ENCODE data around the gene ATOX1. TPM values are rescaled to one million over a fixed set of nuclear protein-coding genes. Genes with fewer than 3 reads are reported as not detected.

ATOX1 gene
- total and polyA plus RNA-seq, 2 of the 4 experiments (the other 2 are of a cell fraction): 56.3 to 360 TPM

GRCh38 chr5:151795426-151795825, 37.0 kb upstream of the ATOX1 start:
- Histone ChIP-seq H2AFZ (replicated peaks; ENCODE audit: low read length, poor library complexity) (no peak overlapping the region), H2BK5ac (ENCODE audit: low read depth, low read length, poor library complexity, severe bottlenecking) (no peak overlapping the region), H3K4me1 (ENCODE audit: control insufficient read depth, insufficient read depth, low read length) (no peaks in the 10 kb centered on the region; the same call in 1 of the 2 replicates), H2BK15ac (ENCODE audit: low read depth, low read length) (no peak overlapping the region), H4K20me1 (ENCODE audit: insufficient read depth, low read length) (peaks cover 47% of the 10 kb centered on the region), H3K9me1 (ENCODE audit: insufficient read depth, low read length) (no peaks in the 10 kb centered on the region; the same call in 1 of the 2 replicates), H2BK20ac (ENCODE audit: low read depth, low read length) (no peak overlapping the region), H3K27ac (ENCODE audit: insufficient read depth, low read length) (no peak overlapping the region), H3K79me1 (ENCODE audit: low read depth in 1 of 2, low read length in 2 of 2) (peaks cover 32 to 58% of the 10 kb centered on the region in 2 experiments), H3K9ac (ENCODE audit: low read depth, low read length) (no peak overlapping the region), H3K27me3 (ENCODE audit: control insufficient read depth, insufficient read depth, low read length) (no peaks in the 10 kb centered on the region), H3K56ac (ENCODE audit: extremely low read depth, insufficient read depth, low read length) (no peak overlapping the region), H2BK120ac (ENCODE audit: low read depth, low read length) (no peak overlapping the region), H3K4me3 (ENCODE audit: insufficient read depth, low read depth, low read length) (no peak overlapping the region), H3K4me2 (ENCODE audit: low read depth, low read length) (no peak overlapping the region), H4K5ac (ENCODE audit: low read depth, low read length) (no peak overlapping the region), H3K36me3 (ENCODE audit: control insufficient read depth, insufficient read depth, low read length) (peaks cover 46% of the 10 kb centered on the region), H3K14ac (replicated peaks; ENCODE audit: low read depth, low read length) (no peak overlapping the region), H3K4ac (ENCODE audit: low read depth, low read length) (no peak overlapping the region), H2AK9ac (replicated peaks; ENCODE audit: low read depth, low read length, poor library complexity) (no peak overlapping the region), H2AK5ac (ENCODE audit: low read depth, low read length) (no peak overlapping the region), H4K91ac (ENCODE audit: insufficient read depth, low read depth, low read length) (no peak overlapping the region), H3K23ac (ENCODE audit: low read depth, low read length) (no peak overlapping the region), H4K8ac (ENCODE audit: low read depth in 2 of 2, low read length in 2 of 2) (no peak overlapping the region), H3K9me3 (ENCODE audit: control insufficient read depth, insufficient read depth, low read length) (no peaks in the 10 kb centered on the region), H3K18ac (ENCODE audit: low read depth, low read length) (no peak overlapping the region)
- TF ChIP-seq USF2 (IDR thresholded peaks at IDR 0.05; ENCODE audit: low read depth, low read length) (no peak), CHD1 (IDR thresholded peaks at IDR 0.05; ENCODE audit: low read depth, low read length) (no peak)
- ChIA-PET POLR2A (ENCODE audit: unreplicated experiment) (no interaction called here), CTCF (no interaction called here)
- intact Hi-C loops (cut with micrococcal nuclease) (no loop called here), in situ Hi-C loops (cut with MboI; ENCODE audit: low sequenced_read_pairs) (no loop called here), dilution Hi-C loops (cut with HindIII; ENCODE audit: low sequenced_read_pairs, unreplicated experiment) (no loop called here)
- WGBS, 2 experiments (ENCODE audit: extremely low coverage in 2 of 2, insufficient read length in 1 of 2): no CpG with 5 or more reads among the region's 1 CpG
- no peak for DNase-seq
- ATAC-seq (ENCODE audit: low read depth): no peak
- BruUV-seq (replicated peaks): no TSS peak

All from IMR-90 (cell line).